Esophagus mucosa (tissue), 1 donor: ENCODE data around the gene DOCK1. TPM values are rescaled to one million over a fixed set of nuclear protein-coding genes. Genes with fewer than 3 reads are reported as not detected.

Source experiments
- ATAC-seq: fragments of 200-7000 bp; cut with Tn5 transposase; one replicate; pipeline ENCODE4 v1.9.1; 2020
- total RNA-seq: library from RNA; stranded (reverse); gene quantifications from one replicate; pipeline ENCODE4 v1.2.4, GENCODE V29; 2023
- donor health status: DM: yes; HTN: yes; CAD: no.

The DOCK1 gene
- total RNA-seq, 1 donor from 2014 or later: 37.6 TPM

GRCh38 chr10:127089446-127089845 lies 184.2 kb downstream of the DOCK1 start:
- no peak for ATAC-seq

- no peak for ATAC-seq
Measured at GRCh38 chr10:127090138-127090537, 184.9 kb downstream of the DOCK1 start.

- no peak for ATAC-seq
Measured at GRCh38 chr10:127091354-127091753, 186.1 kb downstream of the DOCK1 start.

GRCh38 chr10:127092916-127093315 lies 187.7 kb downstream of the DOCK1 start:
- no peak for ATAC-seq

- ATAC-seq: no peak
Measured at GRCh38 chr10:127094984-127095383, 189.8 kb downstream of the DOCK1 start.

- no peak for ATAC-seq
Measured at GRCh38 chr10:127100983-127101615, 195.9 kb downstream of the DOCK1 start.

GRCh38 chr10:127102176-127102575 lies 196.9 kb downstream of the DOCK1 start:
- ATAC-seq: peak; percentile 86

- ATAC-seq: no peak
Measured at GRCh38 chr10:127115100-127115499, 209.9 kb downstream of the DOCK1 start.

- no peak for ATAC-seq
Measured at GRCh38 chr10:127117125-127117524, 211.9 kb downstream of the DOCK1 start.

- no peak for ATAC-seq
Measured at GRCh38 chr10:127118034-127118433, 212.8 kb downstream of the DOCK1 start.

- ATAC-seq: no peak
Measured at GRCh38 chr10:127119936-127120335, 214.7 kb downstream of the DOCK1 start.

- ATAC-seq: no peak
Measured at GRCh38 chr10:127122831-127123230, 217.6 kb downstream of the DOCK1 start.

GRCh38 chr10:127123626-127124025 lies 218.4 kb downstream of the DOCK1 start:
- no peak for ATAC-seq

- no peak for ATAC-seq
Measured at GRCh38 chr10:127125331-127125730, 220.1 kb downstream of the DOCK1 start.

- ATAC-seq: no peak
Measured at GRCh38 chr10:127127822-127128221, 222.6 kb downstream of the DOCK1 start.

GRCh38 chr10:127129104-127129503 lies 223.9 kb downstream of the DOCK1 start:
- no peak for ATAC-seq

GRCh38 chr10:127132451-127132850 lies 227.2 kb downstream of the DOCK1 start:
- ATAC-seq: no peak

- ATAC-seq: no peak
Measured at GRCh38 chr10:127133225-127133624, 228.0 kb downstream of the DOCK1 start.

- no peak for ATAC-seq
Measured at GRCh38 chr10:127133672-127134500, 228.7 kb downstream of the DOCK1 start.

GRCh38 chr10:127135844-127136577 lies 230.8 kb downstream of the DOCK1 start:
- ATAC-seq: no peak

- no peak for ATAC-seq
Measured at GRCh38 chr10:127137391-127137790, 232.2 kb downstream of the DOCK1 start.

GRCh38 chr10:127142136-127142535 lies 236.9 kb downstream of the DOCK1 start:
- ATAC-seq: no peak

GRCh38 chr10:127142856-127143255 lies 237.6 kb downstream of the DOCK1 start:
- no peak for ATAC-seq
